WTC11 (cell line): ENCODE data around the gene CABP1. TPM values are rescaled to one million over a fixed set of nuclear protein-coding genes. Genes with fewer than 3 reads are reported as not detected.
A peak's percentile ranks its signal among the peaks of the same experiment; 100 is the strongest.
"Not testable (repeated sequence)": the region's sequence is repeated elsewhere in the genome, so short reads cannot be mapped to it uniquely, and the experiment has no call there.

Experiments
- ATAC-seq: fragments of 200-7000 bp; cut with Tn5 transposase; 2 replicates; pipeline ENCODE4 v1.10.0; 2021; ENCODE audit warnings: mild to moderate bottlenecking, moderate library complexity
- CTCF ChIA-PET: fragments of 300-600 bp; sonication (Branson Sonifier 250); formaldehyde crosslinking; loops from one replicate; lab custom pipeline; 2021; ENCODE audit warnings: antibody characterized with exemption; lab: Charles Lee
- POLR2A ChIA-PET: fragments of 350-600 bp; sonication (Branson Sonifier 250); formaldehyde crosslinking; loops from one replicate; lab custom pipeline; 2021; ENCODE audit warnings: antibody characterized with exemption; lab: Charles Lee
- DNase-seq: peaks from one replicate; pipeline ENCODE4 v3.0.0; 2021; ENCODE audit warnings: low spot score
- H3K27ac Mint-ChIP-seq: 2 replicates; pipeline ENCODE4 v1.8.0; 2021; ENCODE audit warnings: mixed read lengths
- H3K27me3 Mint-ChIP-seq: 2 replicates; pipeline ENCODE4 v1.8.0; 2021; ENCODE audit warnings: low read depth, mild to moderate bottlenecking, moderate library complexity, mixed read lengths
- H3K36me3 Mint-ChIP-seq: 2 replicates; pipeline ENCODE4 v1.8.0; 2021; ENCODE audit warnings: mixed read lengths
- H3K4me1 Mint-ChIP-seq: 2 replicates; pipeline ENCODE4 v1.8.0; 2022; ENCODE audit warnings: mixed read lengths
- H3K4me3 Mint-ChIP-seq: 2 replicates; pipeline ENCODE4 v1.8.0; 2021; ENCODE audit warnings: mild to moderate bottlenecking, moderate library complexity, mixed read lengths
- H3K9me3 Mint-ChIP-seq: 2 replicates; pipeline ENCODE4 v1.8.0; 2021; ENCODE audit warnings: mixed read lengths
- ATF3 ChIP-seq: sonication (generic); formaldehyde crosslinking; conservative IDR thresholded peaks from 2 replicates; pipeline ENCODE4 v1.8.1; 2022; ENCODE audit warnings: mild to moderate bottlenecking, missing genetic modification reagents
- ELF4 ChIP-seq: sonication (generic); formaldehyde crosslinking; IDR thresholded peaks from 2 replicates; pipeline ENCODE4 v1.8.1; 2022; ENCODE audit warnings: low read depth, mild to moderate bottlenecking, moderate library complexity, missing genetic modification reagents
- EMX1 ChIP-seq: fragments of 250-450 bp; sonication (Bioruptor Pico); IDR thresholded peaks from 2 replicates; pipeline ENCODE4 v1.8.0; 2021; ENCODE audit warnings: mild to moderate bottlenecking
- ESRRA ChIP-seq: sonication (generic); formaldehyde crosslinking; IDR thresholded peaks from 2 replicates; pipeline ENCODE4 v1.8.1; 2022; ENCODE audit warnings: mild to moderate bottlenecking, missing genetic modification reagents, borderline replicate concordance
- FOXP4 ChIP-seq: sonication (generic); formaldehyde crosslinking; IDR thresholded peaks from 2 replicates; pipeline ENCODE4 v1.8.0; 2022; ENCODE audit warnings: mild to moderate bottlenecking, missing genetic modification reagents
- NR1H2 ChIP-seq: sonication (generic); formaldehyde crosslinking; IDR thresholded peaks from 2 replicates; pipeline ENCODE4 v1.9.0; 2021; ENCODE audit warnings: mild to moderate bottlenecking, moderate library complexity, missing genetic modification reagents
- RELA ChIP-seq: sonication (generic); formaldehyde crosslinking; IDR thresholded peaks from 2 replicates; pipeline ENCODE4 v1.8.1; 2022; ENCODE audit warnings: missing genetic modification reagents, mild to moderate bottlenecking, borderline replicate concordance
- ZNF121 ChIP-seq: sonication (generic); formaldehyde crosslinking; IDR thresholded peaks from 2 replicates; pipeline ENCODE4 v1.8.0; 2023; ENCODE audit warnings: missing genetic modification reagents
- ZNF232 ChIP-seq: sonication (generic); formaldehyde crosslinking; IDR thresholded peaks from 2 replicates; pipeline ENCODE4 v1.8.0; 2022; ENCODE audit warnings: mild to moderate bottlenecking, missing genetic modification reagents
- ZNF263 ChIP-seq: sonication (generic); formaldehyde crosslinking; IDR thresholded peaks from 2 replicates; pipeline ENCODE4 v1.8.1; 2022; ENCODE audit warnings: low read depth, mild to moderate bottlenecking, moderate library complexity, missing genetic modification reagents
- ZSCAN18 ChIP-seq: fragments of 250-450 bp; sonication (Bioruptor Pico); IDR thresholded peaks from 2 replicates; pipeline ENCODE4 v2.1.2; 2022; ENCODE audit warnings: mild to moderate bottlenecking, moderate library complexity
- total RNA-seq: library from RNA; stranded (reverse); gene quantifications from 3 replicates; pipeline ENCODE4 v1.2.3, GENCODE V29; 2021
- TF ChIP-seq, protein P1 (sequence below): sonication (generic); formaldehyde crosslinking; IDR thresholded peaks from 2 replicates; pipeline ENCODE4 v1.8.0; 2022; ENCODE audit warnings: mild to moderate bottlenecking, missing genetic modification reagents
- TF ChIP-seq, protein P2 (sequence below): fragments of 250-450 bp; sonication (Bioruptor Pico); IDR thresholded peaks from 2 replicates; pipeline ENCODE4 v1.9.0; 2021; ENCODE audit warnings: mild to moderate bottlenecking

The CABP1 gene
- total RNA-seq, 1 experiment from 2014 or later: 14.1 TPM

GRCh38 chr12:120598674-120599463, 41.6 kb upstream of the CABP1 start:
- Mint-ChIP-seq H3K4me3 (no peak overlapping the region), H3K9me3 (no peaks in the 10 kb centered on the region), H3K27ac (no peak overlapping the region), H3K36me3 (no peaks in the 10 kb centered on the region), H3K4me1 (peaks cover 21% of the 10 kb centered on the region), H3K27me3 (no peaks in the 10 kb centered on the region)
- TF ChIP-seq ZNF263 (CRISPR knock-in tag): no peak
- no peak for TF ChIP-seq FOXP4 (CRISPR knock-in tag)
- POLR2A ChIA-PET: no interaction called here
- no peak for ATAC-seq
- CTCF ChIA-PET: interaction anchor here (1.1 kb wide), 1 partner anchor 15 kb away, joined by 3 read pairs; no protein-coding TSS in a partner anchor
- DNase-seq: no peak

- peak; percentile 87 for ATAC-seq
- peak; percentile 51 for DNase-seq
- Mint-ChIP-seq H3K4me3 (no peak overlapping the region), H3K27ac (no peak overlapping the region), H3K9me3 (no peaks in the 10 kb centered on the region), H3K27me3 (no peaks in the 10 kb centered on the region), H3K36me3 (no peaks in the 10 kb centered on the region), H3K4me1 (peaks cover 21% of the 10 kb centered on the region)
- TF ChIP-seq EMX1 (CRISPR knock-in tag) (no peak), ZNF121 (no peak), ZNF232 (CRISPR knock-in tag) (no peak), ELF4 (CRISPR knock-in tag) (no peak), ESRRA (no peak), NR1H2 (CRISPR knock-in tag) (no peak), ATF3 (CRISPR knock-in tag) (no peak), ZSCAN18 (CRISPR knock-in tag) (no peak), RELA (CRISPR knock-in tag) (no peak)
- TF ChIP-seq, protein P1, sequence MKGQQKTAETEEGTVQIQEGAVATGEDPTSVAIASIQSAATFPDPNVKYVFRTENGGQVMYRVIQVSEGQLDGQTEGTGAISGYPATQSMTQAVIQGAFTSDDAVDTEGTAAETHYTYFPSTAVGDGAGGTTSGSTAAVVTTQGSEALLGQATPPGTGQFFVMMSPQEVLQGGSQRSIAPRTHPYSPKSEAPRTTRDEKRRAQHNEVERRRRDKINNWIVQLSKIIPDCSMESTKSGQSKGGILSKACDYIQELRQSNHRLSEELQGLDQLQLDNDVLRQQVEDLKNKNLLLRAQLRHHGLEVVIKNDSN (CRISPR knock-in tag): no peak
- TF ChIP-seq, protein P2, sequence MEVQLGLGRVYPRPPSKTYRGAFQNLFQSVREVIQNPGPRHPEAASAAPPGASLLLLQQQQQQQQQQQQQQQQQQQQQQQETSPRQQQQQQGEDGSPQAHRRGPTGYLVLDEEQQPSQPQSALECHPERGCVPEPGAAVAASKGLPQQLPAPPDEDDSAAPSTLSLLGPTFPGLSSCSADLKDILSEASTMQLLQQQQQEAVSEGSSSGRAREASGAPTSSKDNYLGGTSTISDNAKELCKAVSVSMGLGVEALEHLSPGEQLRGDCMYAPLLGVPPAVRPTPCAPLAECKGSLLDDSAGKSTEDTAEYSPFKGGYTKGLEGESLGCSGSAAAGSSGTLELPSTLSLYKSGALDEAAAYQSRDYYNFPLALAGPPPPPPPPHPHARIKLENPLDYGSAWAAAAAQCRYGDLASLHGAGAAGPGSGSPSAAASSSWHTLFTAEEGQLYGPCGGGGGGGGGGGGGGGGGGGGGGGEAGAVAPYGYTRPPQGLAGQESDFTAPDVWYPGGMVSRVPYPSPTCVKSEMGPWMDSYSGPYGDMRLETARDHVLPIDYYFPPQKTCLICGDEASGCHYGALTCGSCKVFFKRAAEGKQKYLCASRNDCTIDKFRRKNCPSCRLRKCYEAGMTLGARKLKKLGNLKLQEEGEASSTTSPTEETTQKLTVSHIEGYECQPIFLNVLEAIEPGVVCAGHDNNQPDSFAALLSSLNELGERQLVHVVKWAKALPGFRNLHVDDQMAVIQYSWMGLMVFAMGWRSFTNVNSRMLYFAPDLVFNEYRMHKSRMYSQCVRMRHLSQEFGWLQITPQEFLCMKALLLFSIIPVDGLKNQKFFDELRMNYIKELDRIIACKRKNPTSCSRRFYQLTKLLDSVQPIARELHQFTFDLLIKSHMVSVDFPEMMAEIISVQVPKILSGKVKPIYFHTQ (CRISPR knock-in tag): no peak
- POLR2A ChIA-PET: no interaction called here
- CTCF ChIA-PET: interaction anchor here (0.6 to 3.0 kb wide), 9 partner anchors 16 to 460 kb away, joined by 3 to 25 read pairs (median 4); partner anchors contain the start of genes CABP1 and POP5
Measured at GRCh38 chr12:120599672-120600552, 40.5 kb upstream of the CABP1 start.

DNA sequence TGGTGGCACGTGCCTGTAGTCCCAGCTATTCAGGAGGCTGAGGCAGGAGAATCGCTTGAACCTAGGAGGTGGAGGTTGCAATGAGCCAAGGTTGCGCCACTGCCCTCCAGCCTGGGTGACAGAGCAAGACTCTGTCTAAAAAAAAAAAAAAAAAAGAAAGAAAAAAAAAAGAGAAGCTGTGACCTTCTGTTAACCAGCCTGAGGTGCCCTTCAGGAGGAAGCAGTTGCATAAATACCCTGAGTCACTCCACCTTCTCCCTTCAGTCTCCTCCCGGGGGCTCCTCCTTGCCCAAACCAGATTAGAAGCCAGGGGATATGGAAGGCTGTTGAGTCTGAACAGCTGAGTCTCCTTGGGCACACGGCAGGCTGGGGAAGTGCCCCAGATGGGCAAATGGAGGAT, 38.0 kb upstream of the CABP1 start:
- H3K27me3 Mint-ChIP-seq, H3K9me3 Mint-ChIP-seq, H3K4me3 Mint-ChIP-seq, ATAC-seq, DNase-seq, H3K36me3 Mint-ChIP-seq, POLR2A ChIA-PET: not testable (repeated sequence)
- Mint-ChIP-seq H3K4me1 (peaks cover 21% of the 10 kb centered on the region), H3K27ac (peak overlapping the region; percentile 74; the same call in 1 of the 2 replicates)
- CTCF ChIA-PET: interaction anchor here (0.8 to 3.0 kb wide), 5 partner anchors 37 to 235 kb away, joined by 3 to 25 read pairs (median 4); no protein-coding TSS in a partner anchor
